ENCODE results near the gene STAC. TPM values are rescaled to one million over a fixed set of nuclear protein-coding genes. Genes with fewer than 3 reads are reported as not detected.

STAC gene
- total and polyA plus RNA-seq, 5 donors: 0.27 to 0.31 TPM; not detected in 3

- H3K27me3 ChIP-seq (ENCODE audit: control insufficient read depth, insufficient read depth): no peaks in the 10 kb centered on the region
- H3K4me1 ChIP-seq (ENCODE audit: control insufficient read depth, insufficient read depth, low read length): no peaks in the 10 kb centered on the region
- no peaks in the 10 kb centered on the region for H3K9me3 ChIP-seq (ENCODE audit: control insufficient read depth, low read length)
- 99% methylated on average over 1 of the region's 1 CpG for WGBS
- no peak for ATAC-seq
- no peak overlapping the region for H3K4me3 ChIP-seq (ENCODE audit: low read length)
- no peak for DNase-seq
- intact Hi-C loops (cut with DNase I): no loop called here
- H3K27ac ChIP-seq (ENCODE audit: low read length): no peak overlapping the region
These were observed 36.3 kb downstream of the STAC start for GRCh38 chr3:36416599-36416998.

GRCh38 chr3:36417237-36417636 is 36.9 kb downstream of the STAC start:
- intact Hi-C loops (cut with DNase I): no loop called here
- ATAC-seq (no peak), DNase-seq (no peak)
- Histone ChIP-seq H3K4me1 (ENCODE audit: control insufficient read depth, insufficient read depth, low read length) (no peaks in the 10 kb centered on the region), H3K9me3 (ENCODE audit: control insufficient read depth, low read length) (no peaks in the 10 kb centered on the region), H3K27me3 (ENCODE audit: control insufficient read depth, insufficient read depth) (no peaks in the 10 kb centered on the region), H3K27ac (ENCODE audit: low read length) (no peak overlapping the region), H3K4me3 (ENCODE audit: low read length) (no peak overlapping the region)
- 87% methylated on average over 2 of the region's 2 CpGs for WGBS

- DNase-seq (no peak), ATAC-seq (no peak)
- Histone ChIP-seq H3K4me1 (ENCODE audit: control insufficient read depth, insufficient read depth, low read length) (no peaks in the 10 kb centered on the region), H3K27ac (ENCODE audit: low read length) (no peak overlapping the region), H3K27me3 (ENCODE audit: control insufficient read depth, insufficient read depth) (no peaks in the 10 kb centered on the region), H3K4me3 (ENCODE audit: low read length) (no peak overlapping the region), H3K9me3 (ENCODE audit: control insufficient read depth, low read length) (no peaks in the 10 kb centered on the region)
- WGBS: 90% methylated on average over 1 of the region's 1 CpG
- intact Hi-C loops (cut with DNase I): no loop called here
These were observed 38.0 kb downstream of the STAC start for GRCh38 chr3:36418296-36418695.

GRCh38 chr3:36428445-36428844 is 48.1 kb downstream of the STAC start:
- WGBS: 72% methylated on average over 4 of the region's 4 CpGs
- ATAC-seq (no peak), DNase-seq (no peak)

GRCh38 chr3:36429986-36430485 is 49.7 kb downstream of the STAC start:
- H3K9me3 ChIP-seq (ENCODE audit: control insufficient read depth, low read length): no peaks in the 10 kb centered on the region
- intact Hi-C loops (cut with DNase I): no loop called here
- no peak for ATAC-seq
- H3K4me1 ChIP-seq (ENCODE audit: control insufficient read depth, insufficient read depth, low read length): no peaks in the 10 kb centered on the region
- H3K27me3 ChIP-seq (ENCODE audit: control insufficient read depth, insufficient read depth): no peaks in the 10 kb centered on the region
- DNase-seq: no peak
- no peak overlapping the region for H3K4me3 ChIP-seq (ENCODE audit: low read length)
- WGBS: 95% methylated on average over 3 of the region's 3 CpGs
- no peak overlapping the region for H3K27ac ChIP-seq (ENCODE audit: low read length)

More at GRCh38 chr3:36428445-36428844, 48.1 kb downstream of the STAC start:
- H3K4me3 ChIP-seq (ENCODE audit: low read length): no peak overlapping the region
- intact Hi-C loops (cut with DNase I): no loop called here
- H3K27me3 ChIP-seq (ENCODE audit: control insufficient read depth, insufficient read depth): no peaks in the 10 kb centered on the region
- no peaks in the 10 kb centered on the region for H3K4me1 ChIP-seq (ENCODE audit: control insufficient read depth, insufficient read depth, low read length)
- no peak overlapping the region for H3K27ac ChIP-seq (ENCODE audit: low read length)
- no peaks in the 10 kb centered on the region for H3K9me3 ChIP-seq (ENCODE audit: control insufficient read depth, low read length)

GRCh38 chr3:36433511-36433910 is 53.2 kb downstream of the STAC start:
- H3K27ac ChIP-seq (ENCODE audit: low read length): no peak overlapping the region
- intact Hi-C loops (cut with DNase I): no loop called here
- no peak overlapping the region for H3K4me3 ChIP-seq (ENCODE audit: low read length)
- H3K27me3 ChIP-seq (ENCODE audit: control insufficient read depth, insufficient read depth): no peaks in the 10 kb centered on the region
- H3K4me1 ChIP-seq (ENCODE audit: control insufficient read depth, insufficient read depth, low read length): no peaks in the 10 kb centered on the region
- ATAC-seq: no peak
- no peak for DNase-seq
- no peaks in the 10 kb centered on the region for H3K9me3 ChIP-seq (ENCODE audit: control insufficient read depth, low read length)

GRCh38 chr3:36434687-36435426 is 54.6 kb downstream of the STAC start:
- intact Hi-C loops (cut with DNase I): no loop called here
- Histone ChIP-seq H3K4me3 (ENCODE audit: low read length) (no peak overlapping the region), H3K27me3 (ENCODE audit: control insufficient read depth, insufficient read depth) (no peaks in the 10 kb centered on the region), H3K9me3 (ENCODE audit: control insufficient read depth, low read length) (no peaks in the 10 kb centered on the region), H3K27ac (ENCODE audit: low read length) (no peak overlapping the region), H3K4me1 (ENCODE audit: control insufficient read depth, insufficient read depth, low read length) (no peaks in the 10 kb centered on the region)
- WGBS: 81% methylated on average over 2 of the region's 2 CpGs
- ATAC-seq: no peak
- no peak for DNase-seq

GRCh38 chr3:36443028-36443686 is 62.9 kb downstream of the STAC start:
- H3K9me3 ChIP-seq (ENCODE audit: control insufficient read depth, low read length): no peaks in the 10 kb centered on the region
- ATAC-seq (no peak), DNase-seq (peak in 1 of 3 donors; percentile 30)
- H3K4me1 ChIP-seq (ENCODE audit: control insufficient read depth, insufficient read depth, low read length): no peaks in the 10 kb centered on the region
- WGBS: 81% methylated on average over 10 of the region's 10 CpGs
- H3K27ac ChIP-seq (ENCODE audit: low read length): no peak overlapping the region
- intact Hi-C loops (cut with DNase I): no loop called here
- no peak overlapping the region for H3K4me3 ChIP-seq (ENCODE audit: low read length)
- H3K27me3 ChIP-seq (ENCODE audit: control insufficient read depth, insufficient read depth): no peaks in the 10 kb centered on the region

GRCh38 chr3:36444909-36445308 is 64.6 kb downstream of the STAC start:
- ATAC-seq (no peak), DNase-seq (no peak)
- WGBS: 84% methylated on average over 1 of the region's 1 CpG
- no peaks in the 10 kb centered on the region for H3K4me1 ChIP-seq (ENCODE audit: control insufficient read depth, insufficient read depth, low read length)
- H3K9me3 ChIP-seq (ENCODE audit: control insufficient read depth, low read length): no peaks in the 10 kb centered on the region
- intact Hi-C loops (cut with DNase I): no loop called here
- H3K27me3 ChIP-seq (ENCODE audit: control insufficient read depth, insufficient read depth): no peaks in the 10 kb centered on the region
- H3K4me3 ChIP-seq (ENCODE audit: low read length): no peak overlapping the region
- no peak overlapping the region for H3K27ac ChIP-seq (ENCODE audit: low read length)

- Histone ChIP-seq H3K27me3 (ENCODE audit: control insufficient read depth, insufficient read depth) (no peaks in the 10 kb centered on the region), H3K9me3 (ENCODE audit: control insufficient read depth, low read length) (no peaks in the 10 kb centered on the region), H3K4me3 (ENCODE audit: low read length) (no peak overlapping the region), H3K4me1 (ENCODE audit: control insufficient read depth, insufficient read depth, low read length) (no peaks in the 10 kb centered on the region), H3K27ac (ENCODE audit: low read length) (no peak overlapping the region)
- no peak for ATAC-seq
- intact Hi-C loops (cut with DNase I): no loop called here
- DNase-seq: no peak
These were observed 66.0 kb downstream of the STAC start for GRCh38 chr3:36446276-36446675.

- H3K27ac ChIP-seq (ENCODE audit: low read length): no peak overlapping the region
- no peaks in the 10 kb centered on the region for H3K9me3 ChIP-seq (ENCODE audit: control insufficient read depth, low read length)
- no peaks in the 10 kb centered on the region for H3K4me1 ChIP-seq (ENCODE audit: control insufficient read depth, insufficient read depth, low read length)
- DNase-seq: no peak
- intact Hi-C loops (cut with DNase I): no loop called here
- H3K27me3 ChIP-seq (ENCODE audit: control insufficient read depth, insufficient read depth): no peaks in the 10 kb centered on the region
- no peak overlapping the region for H3K4me3 ChIP-seq (ENCODE audit: low read length)
- ATAC-seq: no peak
- WGBS: 65% methylated on average over 2 of the region's 2 CpGs
These were observed 66.8 kb downstream of the STAC start for GRCh38 chr3:36447061-36447460.
